Measurements from ENCODE around the gene RBM38. TPM values are rescaled to one million over a fixed set of nuclear protein-coding genes. Genes with fewer than 3 reads are reported as not detected.

RBM38 gene
- total RNA-seq, 2 experiments from 2014 or later, result 116 to 119 TPM

DNA sequence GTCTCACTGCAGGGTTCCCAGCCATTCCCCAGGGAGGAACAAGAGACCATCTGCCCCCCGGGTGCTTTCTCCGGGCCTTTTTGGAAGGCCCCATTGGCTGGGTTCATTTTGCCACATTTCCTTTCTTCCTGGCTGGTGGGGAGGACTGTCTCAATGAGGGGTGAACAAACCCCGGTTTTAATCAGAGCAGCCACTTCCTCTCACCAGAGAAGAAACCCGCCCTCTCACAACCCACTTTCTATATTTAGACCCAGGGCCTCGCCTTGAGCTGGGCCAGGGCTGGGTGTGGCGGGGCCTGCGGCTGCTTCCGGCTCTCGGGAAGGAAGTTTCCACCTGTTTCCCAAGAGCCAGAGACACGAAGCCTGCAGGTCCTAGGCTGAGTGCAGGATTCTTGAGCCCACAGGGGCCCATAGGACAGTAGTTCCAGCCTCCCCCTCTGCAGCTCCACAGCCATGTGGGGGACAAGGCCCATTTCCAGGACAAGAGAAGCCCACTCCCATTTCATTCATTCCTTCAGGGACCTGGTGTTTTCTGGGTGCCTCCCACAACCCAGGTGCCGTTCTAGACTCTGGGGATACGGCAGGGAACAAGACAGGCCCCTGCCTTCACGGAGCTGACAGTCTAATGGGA is 41.8 kb downstream of the RBM38 start:
- ChIA-PET CTCF (interaction anchor here (0.8 to 4.9 kb wide), 12 partner anchors 12 to 162 kb away, joined by 3 to 40 read pairs (median 4); partner anchors contain the start of gene RBM38), POLR2A (interaction anchor here (1.1 to 7.9 kb wide), 12 partner anchors 9 to 187 kb away, joined by 3 to 157 read pairs (median 4); partner anchors contain the start of genes RBM38 and ZBP1)
- H3K36me3 Mint-ChIP-seq (ENCODE audit: low read depth), result peaks cover 6% of the 10 kb centered on the region
- H3K27me3 Mint-ChIP-seq, result no peaks in the 10 kb centered on the region
- H3K4me1 Mint-ChIP-seq, result peaks cover 66% of the 10 kb centered on the region
- H3K4me3 Mint-ChIP-seq, result peak overlapping the region; percentile 50
- peak; percentile 88 for DNase-seq
- H3K9me3 Mint-ChIP-seq, result no peaks in the 10 kb centered on the region
- peak overlapping the region; percentile 88 for H3K27ac Mint-ChIP-seq

DNA sequence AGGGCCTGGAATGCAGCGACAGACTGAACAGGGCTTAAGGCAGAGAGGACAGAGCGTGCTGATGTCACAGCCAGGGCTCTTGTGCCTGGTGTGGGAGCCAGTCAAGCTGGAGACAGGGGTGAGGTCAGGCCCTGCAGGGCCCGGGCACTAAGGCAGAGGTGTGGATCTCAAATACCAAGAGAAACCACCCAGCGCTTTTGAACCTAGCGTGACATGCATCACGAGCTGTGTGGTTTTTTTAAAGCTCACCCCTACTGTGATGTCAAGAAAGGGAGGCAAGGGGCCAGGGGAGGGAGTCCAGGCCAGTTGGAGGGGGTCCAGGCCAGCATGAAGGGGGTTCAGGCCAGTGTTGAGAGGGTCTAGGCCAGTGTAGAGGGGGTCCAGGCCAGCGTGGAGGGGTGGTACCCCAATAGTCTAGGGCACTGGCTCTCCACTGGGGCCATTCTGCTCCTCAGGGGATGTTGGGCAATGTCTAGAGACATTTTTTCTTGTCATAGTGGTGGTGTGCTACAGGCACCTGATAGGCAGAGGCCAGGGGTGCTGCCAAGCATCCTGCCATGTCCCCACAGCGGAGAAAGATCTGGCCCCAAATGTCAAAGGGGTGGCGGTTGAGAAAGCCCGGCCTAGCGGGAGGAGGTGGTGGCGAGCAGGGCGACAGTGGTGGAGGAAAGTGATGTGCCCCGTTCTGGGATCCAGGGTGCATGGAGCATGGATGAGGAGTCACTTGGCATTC is 42.6 kb downstream of the RBM38 start:
- ChIA-PET POLR2A (interaction anchor here (1.1 to 7.9 kb wide), 11 partner anchors 10 to 186 kb away, joined by 3 to 157 read pairs (median 4); partner anchors contain the start of genes RBM38 and ZBP1), CTCF (interaction anchor here (0.8 to 4.9 kb wide), 10 partner anchors 13 to 65 kb away, joined by 3 to 40 read pairs (median 4); partner anchors contain the start of gene RBM38)
- Mint-ChIP-seq H3K9me3 (no peaks in the 10 kb centered on the region), H3K27me3 (no peaks in the 10 kb centered on the region), H3K4me1 (peaks cover 68% of the 10 kb centered on the region), H3K4me3 (no peak overlapping the region), H3K27ac (peak overlapping the region; percentile 88), H3K36me3 (ENCODE audit: low read depth) (peaks cover 6% of the 10 kb centered on the region)
- peak; percentile 79 for DNase-seq

DNA sequence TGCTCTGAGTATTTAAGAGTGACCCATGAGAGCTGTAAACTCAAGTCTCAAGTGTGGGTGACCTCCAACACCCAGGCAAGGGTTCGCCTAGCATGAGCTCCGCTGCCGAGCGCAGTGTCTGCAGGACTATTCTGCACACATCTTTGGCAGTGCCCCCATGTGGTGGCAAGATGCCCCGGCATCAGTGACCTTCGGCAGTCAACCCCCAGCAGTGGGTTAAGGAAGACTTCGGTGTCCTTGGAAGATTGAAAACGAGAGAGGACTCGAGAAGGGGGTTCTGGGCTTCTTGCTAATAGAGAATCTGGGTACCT is 43.1 kb downstream of the RBM38 start:
- ChIA-PET CTCF (interaction anchor here (1.5 to 4.9 kb wide), 5 partner anchors 22 to 54 kb away, joined by 3 to 40 read pairs (median 23); partner anchors contain the start of gene RBM38), POLR2A (interaction anchor here (1.3 to 7.9 kb wide), 7 partner anchors 11 to 43 kb away, joined by 4 to 157 read pairs (median 13); partner anchors contain the start of gene RBM38)
- DNase-seq, result no peak
- Mint-ChIP-seq H3K4me3 (no peak overlapping the region), H3K27me3 (no peaks in the 10 kb centered on the region), H3K36me3 (ENCODE audit: low read depth) (peaks cover 6% of the 10 kb centered on the region), H3K9me3 (no peaks in the 10 kb centered on the region), H3K4me1 (peaks cover 68% of the 10 kb centered on the region), H3K27ac (peak overlapping the region; percentile 88)

DNA sequence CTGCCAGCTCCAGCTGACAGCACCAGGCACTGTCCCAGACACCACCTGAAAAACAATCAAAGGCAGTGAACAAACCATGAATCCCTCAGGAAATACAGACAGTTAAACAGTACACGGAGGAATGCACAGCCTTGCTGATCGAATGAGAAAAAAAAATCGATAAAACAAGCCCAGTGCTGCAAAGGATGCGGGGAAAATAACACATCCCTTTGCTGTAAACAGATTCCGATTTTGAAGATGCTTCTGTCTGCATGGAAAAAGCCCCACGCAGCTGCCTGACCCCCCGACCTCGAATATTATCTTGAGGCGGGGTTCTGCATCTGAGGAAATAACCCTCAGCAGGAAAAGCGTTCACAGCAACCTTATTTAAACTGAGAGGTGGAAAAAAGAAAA is 43.9 kb downstream of the RBM38 start:
- DNase-seq, result no peak
- Mint-ChIP-seq H3K4me1 (peaks cover 65% of the 10 kb centered on the region), H3K4me3 (no peak overlapping the region), H3K27ac (peak overlapping the region; percentile 88), H3K9me3 (no peaks in the 10 kb centered on the region), H3K27me3 (no peaks in the 10 kb centered on the region), H3K36me3 (ENCODE audit: low read depth) (peaks cover 6% of the 10 kb centered on the region)
- POLR2A ChIA-PET, result interaction anchor here (1.0 to 7.9 kb wide), 7 partner anchors 10 to 185 kb away, joined by 3 to 157 read pairs (median 4); partner anchors contain the start of genes RBM38 and ZBP1
- CTCF ChIA-PET, result interaction anchor here (0.8 to 4.9 kb wide), 8 partner anchors 9 to 54 kb away, joined by 3 to 40 read pairs (median 7); partner anchors contain the start of gene RBM38

DNA sequence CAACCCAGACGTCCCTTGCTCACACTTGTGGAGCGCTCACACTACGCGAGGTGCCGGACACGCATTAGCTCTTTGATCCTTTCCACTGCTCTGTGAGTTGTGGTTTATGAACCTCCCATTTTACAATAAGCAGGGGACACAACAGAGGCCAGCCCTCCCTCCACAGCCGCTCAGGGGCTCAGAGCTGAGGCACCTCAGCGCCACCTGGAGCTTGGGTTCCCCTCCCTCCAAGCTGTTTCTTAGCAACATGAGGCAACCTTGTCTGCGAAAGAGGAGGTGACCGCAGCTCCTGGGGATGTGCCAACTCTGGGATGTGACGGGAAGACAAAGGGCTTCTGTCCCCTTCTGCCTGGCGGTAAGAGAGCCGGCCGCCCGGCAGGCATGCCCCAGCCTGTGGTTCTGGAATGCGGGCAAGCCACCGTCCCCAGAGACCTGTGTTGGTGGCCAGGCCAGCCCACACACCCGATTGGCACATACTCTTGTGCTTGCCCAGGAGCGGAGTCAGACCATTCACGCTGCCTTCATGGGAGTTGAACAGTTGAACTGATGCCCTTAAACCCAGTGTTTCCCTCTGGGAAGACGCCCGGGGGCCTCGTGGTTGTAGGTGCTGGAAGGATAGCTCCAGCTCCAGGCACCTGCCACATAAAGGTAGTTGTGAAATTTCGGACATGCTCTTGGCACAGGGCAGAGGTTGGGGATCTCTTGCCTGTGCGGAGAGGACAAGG is 44.5 kb downstream of the RBM38 start:
- H3K9me3 Mint-ChIP-seq, result no peaks in the 10 kb centered on the region
- DNase-seq, result peak; percentile 47
- no peaks in the 10 kb centered on the region for H3K27me3 Mint-ChIP-seq
- H3K4me1 Mint-ChIP-seq, result peaks cover 69% of the 10 kb centered on the region
- ChIA-PET CTCF (interaction anchor here (0.8 to 4.9 kb wide), 8 partner anchors 10 to 55 kb away, joined by 3 to 40 read pairs (median 7); partner anchors contain the start of gene RBM38), POLR2A (interaction anchor here (0.6 to 7.9 kb wide), 8 partner anchors 12 to 420 kb away, joined by 3 to 157 read pairs (median 3); partner anchors contain the start of genes RBM38 and ZBP1)
- peaks cover 6% of the 10 kb centered on the region for H3K36me3 Mint-ChIP-seq (ENCODE audit: low read depth)
- H3K4me3 Mint-ChIP-seq, result no peak overlapping the region
- peak overlapping the region; percentile 52 for H3K27ac Mint-ChIP-seq

DNA sequence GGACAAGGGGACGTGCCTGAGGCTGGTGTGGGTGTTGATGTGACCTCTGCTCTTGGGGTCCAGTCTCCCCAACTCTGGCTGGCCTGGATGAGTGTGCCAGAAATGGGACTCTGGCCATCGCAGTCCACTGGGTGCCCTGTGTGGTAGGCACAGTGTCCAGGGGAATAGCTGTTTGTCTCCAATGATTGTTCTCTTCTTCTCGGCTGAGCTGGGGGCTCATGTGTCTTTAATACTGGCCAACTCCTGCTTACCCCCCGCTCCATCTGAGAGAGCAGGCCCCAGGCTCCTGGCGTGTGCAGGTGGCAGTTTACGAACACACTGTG is 45.0 kb downstream of the RBM38 start:
- ChIA-PET CTCF (interaction anchor here (1.8 to 4.9 kb wide), 3 partner anchors 11 to 56 kb away, joined by 6 to 40 read pairs (median 23); partner anchors contain the start of gene RBM38), POLR2A (interaction anchor here (0.6 to 7.9 kb wide), 6 partner anchors 11 to 420 kb away, joined by 3 to 157 read pairs (median 3); partner anchors contain the start of gene RBM38)
- Mint-ChIP-seq H3K4me3 (no peak overlapping the region), H3K27me3 (no peaks in the 10 kb centered on the region), H3K9me3 (no peaks in the 10 kb centered on the region), H3K36me3 (ENCODE audit: low read depth) (peaks cover 6% of the 10 kb centered on the region), H3K4me1 (peaks cover 65% of the 10 kb centered on the region), H3K27ac (no peak overlapping the region)
- no peak for DNase-seq

DNA sequence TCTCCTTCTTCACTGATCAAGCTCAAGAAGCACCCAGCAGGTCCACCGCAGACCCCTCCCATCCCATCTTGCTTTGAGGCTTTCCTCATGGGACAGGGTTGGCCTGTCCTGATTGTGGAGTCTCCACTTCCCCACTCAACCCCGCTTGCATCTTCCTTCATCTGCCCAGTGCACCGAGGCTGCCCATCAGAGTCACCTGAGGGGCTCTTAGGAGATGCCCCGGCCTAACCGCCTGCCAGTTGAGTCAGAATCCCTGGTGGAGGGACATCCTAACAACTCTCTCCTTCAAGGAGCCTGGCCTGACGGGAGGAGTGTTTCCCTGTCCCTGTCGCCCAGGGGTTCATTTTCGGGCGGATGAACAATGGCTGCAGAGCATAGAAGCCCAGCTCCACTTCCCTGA is 46.1 kb downstream of the RBM38 start:
- CTCF ChIA-PET, result no interaction called here
- H3K36me3 Mint-ChIP-seq (ENCODE audit: low read depth), result peaks cover 2% of the 10 kb centered on the region
- DNase-seq, result no peak
- no peak overlapping the region for H3K4me3 Mint-ChIP-seq
- POLR2A ChIA-PET, result interaction anchor here (0.7 to 7.9 kb wide), 2 partner anchors 39 to 46 kb away, joined by 3 to 157 read pairs; partner anchors contain the start of gene RBM38
- peaks cover 54% of the 10 kb centered on the region for H3K4me1 Mint-ChIP-seq
- H3K9me3 Mint-ChIP-seq, result no peaks in the 10 kb centered on the region
- no peaks in the 10 kb centered on the region for H3K27me3 Mint-ChIP-seq
- no peak overlapping the region for H3K27ac Mint-ChIP-seq

DNA sequence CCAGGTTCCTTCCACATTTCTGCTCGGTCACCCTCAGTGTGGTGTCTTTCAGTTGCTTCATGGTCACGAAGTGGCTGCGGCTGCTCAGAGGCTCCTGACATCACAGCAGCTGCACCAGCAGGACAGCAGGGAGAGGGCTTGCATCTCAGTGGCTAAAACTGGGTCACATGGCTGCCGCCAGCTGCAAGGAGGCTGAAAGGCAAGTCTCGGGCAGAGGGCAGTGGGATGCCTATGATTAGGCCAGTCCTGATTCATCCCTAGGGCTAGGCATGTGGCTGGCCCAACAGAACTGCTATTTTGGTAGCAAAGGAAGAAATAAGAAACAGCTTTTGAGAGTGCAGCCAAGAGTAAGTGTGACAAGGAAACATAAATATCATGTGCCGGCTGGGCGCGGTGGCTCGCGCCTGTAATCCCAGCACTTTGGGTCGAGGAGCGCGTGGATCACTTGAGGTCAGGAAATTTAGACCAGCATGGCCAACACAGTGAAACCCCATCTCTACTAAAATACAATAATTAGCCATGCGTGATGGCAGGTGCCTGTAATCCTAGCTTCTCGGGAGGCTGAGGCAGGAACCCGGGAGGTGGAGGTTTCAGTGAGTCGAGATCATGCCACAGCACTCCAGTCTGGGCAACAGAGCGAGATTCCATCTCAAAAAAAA is 46.6 kb downstream of the RBM38 start:
- H3K4me1 Mint-ChIP-seq, result peaks cover 48% of the 10 kb centered on the region
- ChIA-PET CTCF (no interaction called here), POLR2A (interaction anchor here (0.7 to 7.9 kb wide), 2 partner anchors 40 to 46 kb away, joined by 3 to 157 read pairs; partner anchors contain the start of gene RBM38)
- no peak overlapping the region for H3K27ac Mint-ChIP-seq
- no peak for DNase-seq
- no peaks in the 10 kb centered on the region for H3K27me3 Mint-ChIP-seq
- H3K36me3 Mint-ChIP-seq (ENCODE audit: low read depth), result peaks cover 2% of the 10 kb centered on the region
- no peak overlapping the region for H3K4me3 Mint-ChIP-seq
- no peaks in the 10 kb centered on the region for H3K9me3 Mint-ChIP-seq

DNA sequence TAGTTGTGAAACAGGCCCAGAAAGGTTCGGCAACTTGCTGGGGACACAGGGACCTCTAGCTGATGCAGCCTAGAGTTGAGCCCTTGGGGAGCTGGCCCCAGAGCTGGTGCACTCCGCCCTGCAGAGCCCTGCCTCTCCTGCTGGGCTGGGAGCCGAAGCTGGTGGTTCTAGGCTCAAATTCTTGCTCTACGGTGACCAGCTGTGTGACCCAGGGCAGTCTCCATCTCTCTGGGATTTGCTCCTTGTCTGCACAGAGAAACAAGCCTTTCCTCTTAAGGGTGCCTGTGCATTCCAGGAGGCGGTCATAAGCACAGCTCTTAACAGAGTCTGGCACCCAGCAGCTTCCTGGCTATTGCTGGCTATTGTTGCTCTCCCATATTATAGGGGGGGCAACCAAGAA is 47.4 kb downstream of the RBM38 start:
- DNase-seq, result no peak
- H3K27me3 Mint-ChIP-seq, result no peaks in the 10 kb centered on the region
- peak overlapping the region; percentile 21 for H3K27ac Mint-ChIP-seq
- CTCF ChIA-PET, result interaction anchor here (0.7 kb wide), 2 partner anchors 11 to 36 kb away, joined by 3 read pairs; no protein-coding TSS in a partner anchor
- H3K4me1 Mint-ChIP-seq, result peaks cover 41% of the 10 kb centered on the region
- POLR2A ChIA-PET, result interaction anchor here (0.9 to 7.9 kb wide), 2 partner anchors 41 to 47 kb away, joined by 3 to 157 read pairs; partner anchors contain the start of gene RBM38
- no peak overlapping the region for H3K4me3 Mint-ChIP-seq
- H3K36me3 Mint-ChIP-seq (ENCODE audit: low read depth), result peaks cover 2% of the 10 kb centered on the region
- no peaks in the 10 kb centered on the region for H3K9me3 Mint-ChIP-seq

DNA sequence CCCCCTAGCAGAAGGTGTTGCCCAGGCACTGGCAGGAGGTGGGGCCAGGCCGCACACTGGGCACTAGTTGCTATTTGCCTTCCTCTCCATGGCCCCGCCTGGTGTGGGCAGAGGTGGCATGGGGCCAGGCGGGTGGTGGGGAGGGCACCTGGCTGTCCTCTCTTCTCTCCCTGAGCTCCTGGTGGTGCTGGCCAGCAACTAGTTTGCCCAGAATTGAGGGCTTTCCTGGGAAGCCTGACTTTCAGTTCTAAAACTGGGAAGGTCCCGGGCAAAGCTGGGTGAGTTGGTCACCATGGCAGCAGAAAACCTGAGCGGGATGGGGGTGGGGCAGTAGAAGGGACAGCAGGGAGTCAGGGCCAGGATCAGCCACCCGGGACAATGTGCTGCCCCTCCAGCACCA is 48.2 kb downstream of the RBM38 start:
- ChIA-PET POLR2A (interaction anchor here (0.9 kb wide), 1 partner anchor 42 kb away, joined by 3 read pairs; no protein-coding TSS in a partner anchor), CTCF (no interaction called here)
- Mint-ChIP-seq H3K4me1 (peaks cover 32% of the 10 kb centered on the region), H3K27me3 (no peaks in the 10 kb centered on the region), H3K36me3 (ENCODE audit: low read depth) (no peaks in the 10 kb centered on the region), H3K27ac (no peak overlapping the region), H3K9me3 (no peaks in the 10 kb centered on the region), H3K4me3 (no peak overlapping the region)
- DNase-seq, result no peak

DNA sequence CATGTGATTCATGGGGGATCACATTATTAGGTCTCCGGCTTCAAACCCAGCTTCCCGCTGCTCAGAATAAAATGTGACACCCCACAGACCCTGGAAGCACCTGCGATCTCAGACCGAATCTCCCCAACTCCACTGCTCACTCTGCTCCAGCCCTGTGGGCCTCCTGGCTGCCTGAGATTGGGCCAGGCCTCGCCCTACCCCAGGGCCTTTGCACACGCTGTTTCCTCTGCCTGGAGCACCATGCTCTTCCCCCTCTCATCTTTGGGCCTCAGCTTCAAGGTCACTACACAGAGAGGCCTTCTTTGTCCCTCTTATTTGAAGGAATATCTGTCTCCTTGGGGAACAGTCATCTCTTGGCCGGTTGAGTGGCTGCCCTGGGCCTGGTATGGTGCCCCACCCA is 48.8 kb downstream of the RBM38 start:
- Mint-ChIP-seq H3K36me3 (ENCODE audit: low read depth) (no peaks in the 10 kb centered on the region), H3K4me1 (peaks cover 27% of the 10 kb centered on the region), H3K4me3 (no peak overlapping the region), H3K27me3 (no peaks in the 10 kb centered on the region), H3K9me3 (no peaks in the 10 kb centered on the region), H3K27ac (peak overlapping the region; percentile 3)
- ChIA-PET CTCF (no interaction called here), POLR2A (no interaction called here)
- no peak for DNase-seq

Measured in activated CD4-positive, alpha-beta memory T cell treated with anti-CD3 and anti-CD28 coated beads, Interleukin-2, amount 10 ng/mL, durations not matched to agents 7 days and 5 days (primary cell).